Measurements from ENCODE around the gene PRKD3.

PRKD3 gene

GRCh38 chr2:37343537-37344434 is 19.2 kb upstream of the PRKD3 start:
- peak; percentile 71 for DNase-seq (ENCODE audit: low read depth)
- TF ChIP-seq, protein P1, sequence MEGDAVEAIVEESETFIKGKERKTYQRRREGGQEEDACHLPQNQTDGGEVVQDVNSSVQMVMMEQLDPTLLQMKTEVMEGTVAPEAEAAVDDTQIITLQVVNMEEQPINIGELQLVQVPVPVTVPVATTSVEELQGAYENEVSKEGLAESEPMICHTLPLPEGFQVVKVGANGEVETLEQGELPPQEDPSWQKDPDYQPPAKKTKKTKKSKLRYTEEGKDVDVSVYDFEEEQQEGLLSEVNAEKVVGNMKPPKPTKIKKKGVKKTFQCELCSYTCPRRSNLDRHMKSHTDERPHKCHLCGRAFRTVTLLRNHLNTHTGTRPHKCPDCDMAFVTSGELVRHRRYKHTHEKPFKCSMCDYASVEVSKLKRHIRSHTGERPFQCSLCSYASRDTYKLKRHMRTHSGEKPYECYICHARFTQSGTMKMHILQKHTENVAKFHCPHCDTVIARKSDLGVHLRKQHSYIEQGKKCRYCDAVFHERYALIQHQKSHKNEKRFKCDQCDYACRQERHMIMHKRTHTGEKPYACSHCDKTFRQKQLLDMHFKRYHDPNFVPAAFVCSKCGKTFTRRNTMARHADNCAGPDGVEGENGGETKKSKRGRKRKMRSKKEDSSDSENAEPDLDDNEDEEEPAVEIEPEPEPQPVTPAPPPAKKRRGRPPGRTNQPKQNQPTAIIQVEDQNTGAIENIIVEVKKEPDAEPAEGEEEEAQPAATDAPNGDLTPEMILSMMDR (IDR thresholded peaks at IDR 0.05; ENCODE audit: low read length, missing control alignments) = peak; percentile 53
- H3K4me3 ChIP-seq (replicated peaks; ENCODE audit: low read depth, low read length) = peak overlapping the region; percentile 53

DNA sequence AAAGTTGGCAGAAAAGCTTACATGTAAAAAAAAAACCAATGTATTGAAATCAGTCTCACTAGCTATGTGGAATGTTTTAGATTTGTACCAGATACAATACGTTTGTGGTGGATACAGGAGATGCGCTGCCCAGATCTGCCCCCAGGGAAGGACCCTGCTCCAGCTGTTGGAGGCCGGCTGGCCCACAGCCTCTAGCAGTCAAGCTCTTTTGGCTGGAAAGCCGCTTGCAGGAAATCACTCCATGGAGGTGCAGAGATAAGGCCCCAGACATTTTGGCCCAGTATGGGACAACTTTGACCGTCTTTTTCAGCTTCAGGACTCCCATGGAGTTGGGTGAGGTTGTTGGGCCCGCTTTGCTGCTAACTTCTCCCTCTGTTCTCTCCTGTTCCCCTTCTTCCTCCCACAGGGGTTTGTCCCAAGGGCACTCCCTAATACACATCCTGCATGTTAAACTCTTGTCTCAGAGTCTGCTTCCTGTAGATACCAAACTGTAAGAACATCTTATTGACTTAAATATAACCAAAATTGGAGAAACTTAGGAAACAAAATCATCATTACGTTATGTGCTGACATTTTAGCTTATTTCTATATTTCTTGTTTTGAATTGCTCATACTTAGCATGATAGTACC is 18.1 kb upstream of the PRKD3 start:
- no peak for DNase-seq (ENCODE audit: low read depth)
- TF ChIP-seq, protein P1 (IDR thresholded peaks at IDR 0.05; ENCODE audit: low read length, missing control alignments) = no peak
- no peak overlapping the region for H3K4me3 ChIP-seq (replicated peaks; ENCODE audit: low read depth, low read length)

DNA sequence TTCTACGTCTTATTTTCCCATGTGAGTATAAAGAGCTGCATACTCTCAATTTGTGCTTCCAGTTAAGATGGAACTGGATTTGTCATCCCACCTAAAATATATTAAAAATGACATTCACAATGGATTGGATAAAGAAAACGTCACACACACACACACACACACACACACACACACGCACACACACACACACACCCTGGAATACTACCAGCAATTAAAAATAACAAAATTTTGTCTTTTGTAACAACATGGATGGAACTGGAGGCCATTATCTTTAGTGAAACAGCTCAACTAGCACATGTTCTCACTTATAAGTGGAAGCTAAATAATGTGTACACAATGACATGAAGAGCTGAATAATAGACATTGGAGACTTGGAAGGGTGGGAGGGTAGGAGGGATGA is 16.0 kb upstream of the PRKD3 start:
- TF ChIP-seq, protein P1 (IDR thresholded peaks at IDR 0.05; ENCODE audit: low read length, missing control alignments) = no peak
- H3K4me3 ChIP-seq (replicated peaks; ENCODE audit: low read depth, low read length) = no peak overlapping the region
- DNase-seq (ENCODE audit: low read depth) = no peak

DNA sequence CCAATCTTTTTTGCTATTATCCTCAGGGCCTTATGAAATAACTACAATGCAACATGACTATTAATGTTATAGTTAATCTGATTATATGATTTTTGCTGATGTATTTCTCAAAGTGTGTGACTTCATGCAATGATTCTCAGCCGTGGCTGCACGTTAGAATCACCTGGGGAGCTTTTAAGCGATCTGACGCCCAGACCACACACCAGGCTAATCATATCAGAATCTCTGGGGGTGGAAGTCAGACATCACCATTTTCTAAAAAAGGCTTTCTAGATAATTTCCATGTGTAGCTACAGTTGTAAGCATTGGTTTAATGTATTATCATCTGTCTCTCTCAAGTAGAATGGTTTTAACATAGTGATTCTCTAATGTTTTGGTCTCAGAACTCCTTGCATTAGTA is 14.3 kb upstream of the PRKD3 start:
- no peak for DNase-seq (ENCODE audit: low read depth)
- no peak overlapping the region for H3K4me3 ChIP-seq (replicated peaks; ENCODE audit: low read depth, low read length)
- TF ChIP-seq, protein P1 (IDR thresholded peaks at IDR 0.05; ENCODE audit: low read length, missing control alignments) = no peak

- DNase-seq (ENCODE audit: low read depth) = no peak
- TF ChIP-seq, protein P1 (IDR thresholded peaks at IDR 0.05; ENCODE audit: low read length, missing control alignments) = no peak
- no peak overlapping the region for H3K4me3 ChIP-seq (replicated peaks; ENCODE audit: low read depth, low read length)
Observed at GRCh38 chr2:37337620-37338280, 13.1 kb upstream of the PRKD3 start.

DNA sequence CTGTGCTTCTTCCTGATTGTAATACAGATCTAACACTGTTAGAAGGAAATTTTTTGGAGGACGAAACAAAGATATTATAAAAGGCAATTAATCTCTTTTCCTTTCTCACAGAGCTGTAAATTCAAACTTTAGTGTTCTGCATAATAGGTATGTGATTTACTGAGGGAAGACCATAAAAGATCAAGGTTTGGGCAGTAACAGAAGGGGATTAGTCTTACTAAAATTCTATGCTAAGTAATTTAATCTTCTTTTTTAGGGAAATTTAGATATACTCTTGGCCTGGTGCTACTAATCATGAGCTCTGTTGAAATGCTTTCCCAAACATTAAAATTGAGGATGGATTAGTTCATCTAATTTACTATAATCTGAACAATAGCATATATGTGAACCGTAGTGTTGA is 11.0 kb upstream of the PRKD3 start:
- TF ChIP-seq, protein P1 (IDR thresholded peaks at IDR 0.05; ENCODE audit: low read length, missing control alignments) = no peak
- no peak for DNase-seq (ENCODE audit: low read depth)
- H3K4me3 ChIP-seq (replicated peaks; ENCODE audit: low read depth, low read length) = no peak overlapping the region
